A673 (cell line): ENCODE data around the gene PLCD3. TPM values are rescaled to one million over a fixed set of nuclear protein-coding genes. Genes with fewer than 3 reads are reported as not detected.

Experiments used
- BruUV-seq: library from RNA; stranded (reverse); fragments of 400-500 nt; replicated peaks from 2 replicates; lab custom pipeline; 2021; lab: Mats Ljungman, UMichigan
- CTCF ChIA-PET: fragments of 300-600 bp; sonication (Branson Sonifier 250); formaldehyde crosslinking; loops from one replicate; lab custom pipeline; 2022; ENCODE audit warnings: antibody characterized with exemption; lab: Charles Lee
- POLR2A ChIA-PET: fragments of 300-600 bp; sonication (Branson Sonifier 250); formaldehyde crosslinking; loops from one replicate; lab custom pipeline; 2022; ENCODE audit warnings: antibody characterized with exemption; ENCODE audit not compliant: low non-redundant PET; lab: Charles Lee
- DNase-seq: peaks from one replicate; pipeline ENCODE4 v3.0.0-alpha.2; 2015; ENCODE audit warnings: low spot score
- H3K27ac ChIP-seq: fragments of 200-600 bp; sonication (generic); 2 replicates; pipeline ENCODE4 v1.5.1; 2016; ENCODE audit warnings: mixed run types, low read depth, mild to moderate bottlenecking, mixed read lengths, antibody characterized with exemption, low read length; ENCODE audit not compliant: poor library complexity, severe bottlenecking
- H3K27me3 ChIP-seq: fragments of 200-600 bp; sonication (generic); replicated peaks from 2 replicates; pipeline ENCODE4 v1.6.1; 2017; ENCODE audit warnings: mixed run types, low read depth, mild to moderate bottlenecking, mixed read lengths, antibody characterized with exemption, low read length; ENCODE audit not compliant: insufficient read depth, poor library complexity
- H3K36me3 ChIP-seq: fragments of 200-600 bp; sonication (generic); 2 replicates; pipeline ENCODE4 v1.6.1; 2016; ENCODE audit warnings: mixed run types, mild to moderate bottlenecking, mixed read lengths, antibody characterized with exemption, low read length; ENCODE audit not compliant: insufficient read depth, poor library complexity, severe bottlenecking
- H3K4me1 ChIP-seq: fragments of 200-600 bp; sonication (generic); 2 replicates; pipeline ENCODE4 v1.6.1; 2017; ENCODE audit warnings: mixed run types, mild to moderate bottlenecking, mixed read lengths, antibody characterized with exemption, low read length; ENCODE audit not compliant: insufficient read depth, poor library complexity, severe bottlenecking
- H3K4me3 ChIP-seq: fragments of 200-600 bp; sonication (generic); 2 replicates; pipeline ENCODE4 v1.5.1; 2016; ENCODE audit warnings: low read depth, mixed run types, mild to moderate bottlenecking, mixed read lengths, low read length; ENCODE audit not compliant: poor library complexity, severe bottlenecking
- H3K9me3 ChIP-seq: fragments of 200-600 bp; sonication (generic); 2 replicates; pipeline ENCODE4 v1.6.1; 2016; ENCODE audit warnings: mixed run types, low read depth, mild to moderate bottlenecking, mixed read lengths, antibody characterized with exemption, low read length; ENCODE audit not compliant: poor library complexity, severe bottlenecking
- CTCF ChIP-seq: fragments of 300-800, 200-600 bp; sonication (generic); conservative IDR thresholded peaks from 2 replicates; pipeline ENCODE4 v1.5.1; 2017; ENCODE audit warnings: low read depth, mild to moderate bottlenecking, antibody characterized with exemption, low read length, moderate library complexity, mixed read lengths
- EZH2 ChIP-seq: fragments of 200-600 bp; sonication (generic); IDR thresholded peaks from 2 replicates; pipeline ENCODE4 v1.6.1; 2017; ENCODE audit warnings: borderline replicate concordance, low read depth, mild to moderate bottlenecking, mixed read lengths, antibody characterized with exemption, low read length; ENCODE audit not compliant: poor library complexity, severe bottlenecking
- intact Hi-C: fragments of 100-400 bp; cut with micrococcal nuclease; formaldehyde crosslinking; loops from one replicate; pipeline ENCODE4 v1.10.0; 2022; ENCODE audit not compliant: unreplicated experiment
- total RNA-seq: library from RNA; stranded (reverse); gene quantifications from 2 replicates; pipeline ENCODE4 v1.2.3, GENCODE V29; 2021

PLCD3 gene
- total RNA-seq, 1 experiment from 2014 or later = 12.0 TPM

GRCh38 chr17:45117848-45118646 is 14.3 kb downstream of the PLCD3 start:
- no TSS peak for BruUV-seq
- Histone ChIP-seq H3K36me3 (no peaks in the 10 kb centered on the region), H3K9me3 (no peaks in the 10 kb centered on the region), H3K4me1 (no peaks in the 10 kb centered on the region), H3K4me3 (no peak overlapping the region), H3K27me3 (no peaks in the 10 kb centered on the region), H3K27ac (no peak overlapping the region)
- no peak for DNase-seq
- CTCF ChIA-PET = no interaction called here
- POLR2A ChIA-PET = no interaction called here
- intact Hi-C loops = no loop called here
- TF ChIP-seq CTCF = no peak
- no peak for TF ChIP-seq EZH2

- H3K4me3 ChIP-seq = no peak overlapping the region
- no peaks in the 10 kb centered on the region for H3K36me3 ChIP-seq
- intact Hi-C loops = no loop called here
- H3K27me3 ChIP-seq = no peaks in the 10 kb centered on the region
- TF ChIP-seq EZH2 (no peak), CTCF (no peak)
- DNase-seq = no peak
- H3K9me3 ChIP-seq = no peaks in the 10 kb centered on the region
- H3K4me1 ChIP-seq = no peaks in the 10 kb centered on the region
- BruUV-seq = no TSS peak
- ChIA-PET POLR2A (no interaction called here), CTCF (no interaction called here)
- H3K27ac ChIP-seq = no peak overlapping the region
Measured at GRCh38 chr17:45117334-45117733, 15.0 kb downstream of the PLCD3 start.

- Histone ChIP-seq H3K9me3 (no peaks in the 10 kb centered on the region), H3K27ac (no peak overlapping the region), H3K27me3 (no peaks in the 10 kb centered on the region), H3K4me1 (no peaks in the 10 kb centered on the region), H3K4me3 (no peak overlapping the region), H3K36me3 (no peaks in the 10 kb centered on the region)
- no peak for DNase-seq
- intact Hi-C loops = no loop called here
- POLR2A ChIA-PET = no interaction called here
- BruUV-seq = no TSS peak
- CTCF ChIA-PET = no interaction called here
- TF ChIP-seq CTCF = no peak
Measured at GRCh38 chr17:45116434-45117016, 15.8 kb downstream of the PLCD3 start.
